Ascending aorta (tissue), 2 donors: ENCODE measurements around the gene SELENOH. TPM values are rescaled to one million over a fixed set of nuclear protein-coding genes. Genes with fewer than 3 reads are reported as not detected.
A peak's percentile ranks its signal among the peaks of the same experiment; 100 is the strongest.

Experiments
- DNase-seq, 2 donors: peaks; one replicate each; pipeline ENCODE4 v3.0.0-alpha.2; 2019; ENCODE audit warnings: low spot score in 2 of 2
- H3K27ac ChIP-seq, 2 donors: fragments of 200-600 bp; sonication (generic); one replicate each; pipeline ENCODE4 v1.5.1; 2016 to 2017; ENCODE audit warnings: mild to moderate bottlenecking in 1 of 2
- H3K27me3 ChIP-seq: fragments of 200-600 bp; sonication (generic); one replicate; pipeline ENCODE4 v1.5.1; 2017
- H3K36me3 ChIP-seq, 2 donors: fragments of 200-600 bp; sonication (generic); one replicate each; pipeline ENCODE4 v1.5.1; 2016
- H3K4me1 ChIP-seq, 2 donors: fragments of 200-600 bp; sonication (generic); one replicate each; pipeline ENCODE4 v1.5.1; 2016 to 2017; ENCODE audit warnings: mild to moderate bottlenecking in 1 of 2
- H3K4me3 ChIP-seq, 2 donors: fragments of 200-600 bp; sonication (generic); one replicate each; pipeline ENCODE4 v1.5.1; 2016 to 2017; ENCODE audit warnings: mild to moderate bottlenecking in 1 of 2
- H3K9me3 ChIP-seq, 2 donors: fragments of 200-600 bp; sonication (generic); one replicate each; pipeline ENCODE4 v1.5.1; 2016
- intact Hi-C: fragments of 100-400 bp; cut with DNase I; formaldehyde crosslinking; loops from one replicate; pipeline ENCODE4 v1.15.1; 2023
- total RNA-seq: library from RNA; depleted of rRNA; stranded (reverse); fragments of >200 nt; gene quantifications from one replicate; pipeline ENCODE4 v1.1.0, GENCODE V29; 2016
- TF ChIP-seq, protein P1 (sequence below), 3 experiments: fragments of 200-600 bp in 2 of 3; fragments of 450-650 bp in 1 of 3; sonication (generic) in 2 of 3; IDR thresholded peaks; one replicate each; pipeline ENCODE4 v1.5.1; 2016 to 2019; ENCODE audit warnings: antibody characterized with exemption in 3 of 3, mild to moderate bottlenecking in 1 of 3, moderate library complexity in 1 of 3

The SELENOH gene
- total RNA-seq, 1 donor from 2014 or later: 113 TPM

DNA sequence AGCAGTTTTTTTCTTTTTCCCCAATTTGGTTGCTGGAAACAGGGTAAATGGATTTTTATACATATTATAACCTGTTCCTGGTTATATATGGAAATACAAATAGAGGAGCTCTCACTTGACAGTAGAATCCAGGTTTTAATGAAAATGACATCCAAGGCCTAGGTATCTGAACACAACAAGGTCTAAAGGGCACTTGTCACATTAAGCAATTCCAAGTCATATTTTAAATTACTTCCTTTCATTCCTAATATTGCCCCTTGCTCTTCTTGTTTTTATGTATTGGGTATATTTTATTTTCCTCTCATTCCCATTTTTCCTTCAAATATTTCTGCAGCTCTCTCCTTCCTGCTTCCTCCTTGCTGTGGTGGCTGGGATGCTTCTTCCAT is 47.4 kb downstream of the SELENOH start:
- no peak overlapping the region for H3K4me3 ChIP-seq
- DNase-seq: no peak
- TF ChIP-seq, protein P1, sequence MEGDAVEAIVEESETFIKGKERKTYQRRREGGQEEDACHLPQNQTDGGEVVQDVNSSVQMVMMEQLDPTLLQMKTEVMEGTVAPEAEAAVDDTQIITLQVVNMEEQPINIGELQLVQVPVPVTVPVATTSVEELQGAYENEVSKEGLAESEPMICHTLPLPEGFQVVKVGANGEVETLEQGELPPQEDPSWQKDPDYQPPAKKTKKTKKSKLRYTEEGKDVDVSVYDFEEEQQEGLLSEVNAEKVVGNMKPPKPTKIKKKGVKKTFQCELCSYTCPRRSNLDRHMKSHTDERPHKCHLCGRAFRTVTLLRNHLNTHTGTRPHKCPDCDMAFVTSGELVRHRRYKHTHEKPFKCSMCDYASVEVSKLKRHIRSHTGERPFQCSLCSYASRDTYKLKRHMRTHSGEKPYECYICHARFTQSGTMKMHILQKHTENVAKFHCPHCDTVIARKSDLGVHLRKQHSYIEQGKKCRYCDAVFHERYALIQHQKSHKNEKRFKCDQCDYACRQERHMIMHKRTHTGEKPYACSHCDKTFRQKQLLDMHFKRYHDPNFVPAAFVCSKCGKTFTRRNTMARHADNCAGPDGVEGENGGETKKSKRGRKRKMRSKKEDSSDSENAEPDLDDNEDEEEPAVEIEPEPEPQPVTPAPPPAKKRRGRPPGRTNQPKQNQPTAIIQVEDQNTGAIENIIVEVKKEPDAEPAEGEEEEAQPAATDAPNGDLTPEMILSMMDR (IDR thresholded peaks at IDR 0.05): no peak
- H3K27ac ChIP-seq: no peak overlapping the region
- H3K9me3 ChIP-seq: no peaks in the 10 kb centered on the region
- intact Hi-C loops: no loop called here
- no peaks in the 10 kb centered on the region for H3K27me3 ChIP-seq
- H3K4me1 ChIP-seq: peaks cover 0 to 38% of the 10 kb centered on the region in 2 donors
- H3K36me3 ChIP-seq: peaks cover 4 to 11% of the 10 kb centered on the region in 2 donors

DNA sequence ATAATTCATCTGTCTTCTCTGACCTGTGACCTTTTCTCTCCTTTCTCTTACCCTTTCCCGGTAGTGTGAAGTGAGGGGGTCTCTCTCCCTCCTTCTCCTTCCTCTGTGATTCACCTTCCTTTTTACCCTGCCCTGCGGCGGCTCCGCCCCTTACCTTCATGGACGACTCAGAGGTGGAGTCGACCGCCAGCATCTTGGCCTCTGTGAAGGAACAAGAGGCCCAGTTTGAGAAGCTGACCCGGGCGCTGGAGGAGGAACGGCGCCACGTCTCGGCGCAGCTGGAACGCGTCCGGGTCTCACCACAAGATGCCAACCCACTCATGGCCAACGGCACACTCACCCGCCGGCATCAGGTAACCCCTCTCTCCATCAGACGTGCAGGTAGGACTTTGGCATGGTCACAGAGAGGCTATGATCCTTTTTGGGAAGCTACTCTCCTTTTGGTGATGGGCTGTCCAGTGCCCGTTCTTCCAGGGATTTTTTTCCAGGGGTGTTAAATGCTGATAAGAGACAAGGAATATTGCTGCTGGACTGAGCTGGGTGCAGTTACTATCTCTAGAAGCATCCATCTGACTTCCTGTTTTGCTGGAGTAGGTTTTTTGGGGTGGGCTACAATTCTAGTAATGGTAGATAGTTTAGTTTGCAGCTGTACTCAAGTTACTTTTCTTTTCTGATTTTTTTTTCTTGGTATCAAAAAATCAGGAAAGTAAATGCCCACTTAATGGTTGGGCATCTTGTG is 50.2 kb downstream of the SELENOH start:
- peak overlapping the region in 1 of 2 donors; percentile 31 for H3K27ac ChIP-seq
- no peaks in the 10 kb centered on the region for H3K27me3 ChIP-seq
- DNase-seq: no peak
- intact Hi-C loops: no loop called here
- TF ChIP-seq, protein P1 (IDR thresholded peaks at IDR 0.05): no peak
- peaks cover 16 to 28% of the 10 kb centered on the region in 2 donors for H3K36me3 ChIP-seq
- H3K4me3 ChIP-seq: no peak overlapping the region
- H3K9me3 ChIP-seq: no peaks in the 10 kb centered on the region
- H3K4me1 ChIP-seq: peaks cover 0 to 23% of the 10 kb centered on the region in 2 donors

DNA sequence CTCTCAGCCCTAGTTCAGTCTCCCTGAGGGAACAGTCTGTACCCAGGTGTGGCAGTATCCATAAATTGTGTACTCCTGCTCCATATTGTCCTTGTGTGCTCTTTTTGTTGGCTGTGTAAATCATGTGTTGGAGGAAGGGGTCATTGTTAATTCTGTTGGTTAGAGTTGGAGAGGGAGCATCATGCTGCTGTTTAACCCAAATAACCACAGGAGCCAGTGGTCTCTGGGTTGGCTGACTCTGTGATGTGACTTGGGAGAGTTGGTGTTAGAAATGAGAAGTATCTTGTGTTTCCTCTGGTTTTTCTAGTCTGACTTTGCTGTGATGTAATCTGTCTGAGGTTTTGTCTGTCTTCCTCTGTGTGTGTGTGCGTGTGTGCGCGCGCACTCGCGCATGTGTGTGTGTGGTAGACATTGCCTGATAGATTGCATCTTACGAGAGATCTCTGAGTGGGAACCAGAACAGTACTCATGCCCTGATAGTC is 50.8 kb downstream of the SELENOH start:
- H3K36me3 ChIP-seq: peaks cover 22 to 34% of the 10 kb centered on the region in 2 donors
- intact Hi-C loops: no loop called here
- H3K4me1 ChIP-seq: peaks cover 0 to 19% of the 10 kb centered on the region in 2 donors
- no peaks in the 10 kb centered on the region for H3K27me3 ChIP-seq
- no peaks in the 10 kb centered on the region for H3K9me3 ChIP-seq
- TF ChIP-seq, protein P1 (IDR thresholded peaks at IDR 0.05): no peak
- DNase-seq: peak; percentile 78 to 84
- H3K27ac ChIP-seq: peak overlapping the region; percentile 31 to 47
- H3K4me3 ChIP-seq: no peak overlapping the region

DNA sequence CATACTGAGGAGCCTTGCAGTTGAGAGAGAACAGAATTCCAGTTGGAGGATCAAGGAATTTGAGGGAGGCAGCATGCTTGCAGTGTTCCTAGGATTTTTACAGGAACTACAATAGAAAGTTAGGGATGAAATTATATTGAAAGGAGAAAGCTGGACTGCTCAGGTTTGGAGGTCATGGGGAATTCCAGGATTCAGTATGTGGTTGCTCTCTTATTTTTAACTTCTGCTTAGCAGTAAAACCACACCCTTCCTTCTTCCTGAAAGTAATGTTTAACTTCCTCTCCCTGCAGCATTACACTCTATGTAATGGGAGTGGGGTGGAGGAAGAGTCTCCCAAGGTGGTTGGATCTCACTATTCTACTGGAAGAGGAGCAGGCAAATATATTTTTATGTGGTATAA is 51.6 kb downstream of the SELENOH start:
- TF ChIP-seq, protein P1 (IDR thresholded peaks at IDR 0.05): no peak
- Histone ChIP-seq H3K27me3 (no peaks in the 10 kb centered on the region), H3K9me3 (no peaks in the 10 kb centered on the region), H3K4me1 (peaks cover 0 to 15% of the 10 kb centered on the region in 2 donors), H3K4me3 (no peak overlapping the region), H3K27ac (peak overlapping the region; percentile 31 to 47), H3K36me3 (peaks cover 23 to 40% of the 10 kb centered on the region in 2 donors)
- no peak for DNase-seq
- intact Hi-C loops: no loop called here

Other genes starting within 250 kb of the SELENOH start
- 18.4 TPM for gene SLC43A1, start 225.8 kb upstream of the SELENOH start, total RNA-seq
- not detected for gene TIMM10, start 210.7 kb upstream of the SELENOH start, total RNA-seq
- not detected for gene SMTNL1, start 203.9 kb upstream of the SELENOH start, total RNA-seq
- gene UBE2L6, start 173.8 kb upstream of the SELENOH start, total RNA-seq: 44.9 TPM
- gene SERPING1, start 143.8 kb upstream of the SELENOH start, total RNA-seq: 607 TPM
- gene YPEL4, start 91.6 kb upstream of the SELENOH start, total RNA-seq: not detected
- gene CLP1, start 83.7 kb upstream of the SELENOH start, total RNA-seq: 1.2 TPM
- gene ZDHHC5, start 73.4 kb upstream of the SELENOH start, total RNA-seq: 26.2 TPM
- 35.2 TPM for gene MED19, start 29.3 kb upstream of the SELENOH start, total RNA-seq
- 65.3 TPM for gene TMX2, start 28.9 kb upstream of the SELENOH start, total RNA-seq
- gene BTBD18, start 10.3 kb downstream of the SELENOH start, total RNA-seq: not detected
- 69.5 TPM for gene CTNND1, start 20.3 kb downstream of the SELENOH start, total RNA-seq